IPS-15b (cell line): ENCODE results near the gene CELA1.
A peak's percentile ranks its signal among the peaks of the same experiment; 100 is the strongest.

ENCODE experiments used
- H3K27me3 ChIP-seq: one replicate; pipeline ENCODE4 v1.6.1; 2013; ENCODE audit warnings: low read length; ENCODE audit not compliant: control insufficient read depth, insufficient read depth
- H3K36me3 ChIP-seq: one replicate; pipeline ENCODE4 v1.6.1; 2013; ENCODE audit warnings: low read length; ENCODE audit not compliant: control insufficient read depth, insufficient read depth
- H3K4me1 ChIP-seq: one replicate; pipeline ENCODE4 v1.6.1; 2013; ENCODE audit warnings: mild to moderate bottlenecking, low read length; ENCODE audit not compliant: control insufficient read depth, insufficient read depth
- H3K4me3 ChIP-seq: one replicate; pipeline ENCODE4 v1.5.1; 2013; ENCODE audit warnings: low read depth, low read length
- H3K9ac ChIP-seq: one replicate; pipeline ENCODE4 v1.6.1; 2013; ENCODE audit warnings: low read depth, mild to moderate bottlenecking, low read length
- H3K9me3 ChIP-seq: one replicate; pipeline ENCODE4 v1.6.1; 2013; ENCODE audit warnings: mild to moderate bottlenecking, low read length; ENCODE audit not compliant: control insufficient read depth, insufficient read depth

The CELA1 gene

DNA sequence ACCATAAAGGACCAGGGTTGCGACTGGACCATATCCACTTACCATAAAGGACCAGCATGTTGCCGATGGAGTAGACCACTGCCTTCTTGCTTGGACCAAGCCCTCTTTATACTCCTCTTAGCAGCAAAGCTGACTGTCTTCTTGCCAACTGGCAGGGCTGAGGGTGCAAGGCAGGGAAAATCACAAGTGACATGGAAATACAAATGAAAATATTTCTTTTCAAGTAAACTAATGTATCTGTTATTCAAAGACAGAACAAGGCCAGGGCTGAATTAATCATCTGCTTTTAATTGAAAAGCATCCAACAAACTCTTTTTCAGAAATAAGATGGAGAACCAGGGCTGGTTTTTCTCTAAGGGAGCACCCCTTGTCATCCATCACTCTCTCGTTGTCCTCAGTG, at the start of gene CELA1:
Gene CELA1, minus strand, starts transcription at position 99 of the 400 bp plus-strand sequence. Its CDS starts 41 bp downstream, at position 58.
- Histone ChIP-seq H3K4me1 (peaks cover 2% of the 10 kb centered on the region), H3K27me3 (no peaks in the 10 kb centered on the region), H3K4me3 (no peak within 1 kb of the TSS), H3K9me3 (no peaks in the 10 kb centered on the region), H3K36me3 (no peaks in the 10 kb centered on the region), H3K9ac (no peak within 1 kb of the TSS)

DNA sequence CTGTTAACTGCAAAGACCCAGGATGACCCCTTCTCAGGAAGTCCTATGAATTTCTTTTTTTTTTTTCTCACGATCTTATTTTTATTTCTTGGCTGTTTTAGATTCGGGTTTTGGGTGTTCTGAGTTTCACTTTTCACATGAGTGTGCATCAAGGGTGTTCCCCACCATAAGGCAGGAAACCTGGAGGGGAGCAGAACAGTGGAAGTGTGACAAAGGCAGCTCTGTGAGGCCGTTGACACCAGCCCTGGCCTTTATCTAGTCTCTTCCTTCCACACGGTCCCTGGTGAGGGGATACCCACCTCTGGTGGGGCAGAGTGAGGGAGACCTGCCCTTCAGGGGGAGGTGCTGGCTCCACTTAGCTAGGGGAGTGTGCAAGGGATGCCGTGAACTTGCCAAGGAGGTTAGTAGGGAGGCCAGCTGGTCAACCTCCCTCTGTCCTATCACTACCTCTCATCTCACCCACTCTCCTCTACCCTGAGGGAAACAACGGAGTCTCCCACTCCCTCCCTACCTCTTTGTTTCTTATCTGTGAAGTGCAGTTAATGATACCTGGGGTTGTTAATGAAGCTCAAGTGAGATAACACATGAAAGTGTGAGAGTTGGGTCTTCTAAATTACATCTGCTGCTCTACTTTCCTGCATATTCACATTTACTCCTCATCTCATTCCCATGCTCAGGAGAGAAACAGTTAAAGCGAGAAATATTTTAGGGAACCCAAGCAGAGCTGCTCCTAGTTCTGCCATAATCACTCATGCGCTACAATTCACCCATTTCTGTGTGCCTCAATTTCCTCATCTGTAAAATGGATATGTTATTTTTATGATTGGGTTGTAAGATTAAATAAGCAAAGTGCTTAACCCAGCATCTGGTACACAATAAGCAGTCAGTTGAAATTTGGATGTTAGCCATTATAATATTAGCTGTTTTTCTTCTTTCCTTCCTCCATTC, 49.1 kb upstream of the CELA1 start:
- Histone ChIP-seq H3K9me3 (no peaks in the 10 kb centered on the region), H3K4me1 (peaks cover 5% of the 10 kb centered on the region), H3K4me3 (no peak overlapping the region), H3K36me3 (peaks cover 4% of the 10 kb centered on the region), H3K27me3 (no peaks in the 10 kb centered on the region), H3K9ac (no peak overlapping the region)

DNA sequence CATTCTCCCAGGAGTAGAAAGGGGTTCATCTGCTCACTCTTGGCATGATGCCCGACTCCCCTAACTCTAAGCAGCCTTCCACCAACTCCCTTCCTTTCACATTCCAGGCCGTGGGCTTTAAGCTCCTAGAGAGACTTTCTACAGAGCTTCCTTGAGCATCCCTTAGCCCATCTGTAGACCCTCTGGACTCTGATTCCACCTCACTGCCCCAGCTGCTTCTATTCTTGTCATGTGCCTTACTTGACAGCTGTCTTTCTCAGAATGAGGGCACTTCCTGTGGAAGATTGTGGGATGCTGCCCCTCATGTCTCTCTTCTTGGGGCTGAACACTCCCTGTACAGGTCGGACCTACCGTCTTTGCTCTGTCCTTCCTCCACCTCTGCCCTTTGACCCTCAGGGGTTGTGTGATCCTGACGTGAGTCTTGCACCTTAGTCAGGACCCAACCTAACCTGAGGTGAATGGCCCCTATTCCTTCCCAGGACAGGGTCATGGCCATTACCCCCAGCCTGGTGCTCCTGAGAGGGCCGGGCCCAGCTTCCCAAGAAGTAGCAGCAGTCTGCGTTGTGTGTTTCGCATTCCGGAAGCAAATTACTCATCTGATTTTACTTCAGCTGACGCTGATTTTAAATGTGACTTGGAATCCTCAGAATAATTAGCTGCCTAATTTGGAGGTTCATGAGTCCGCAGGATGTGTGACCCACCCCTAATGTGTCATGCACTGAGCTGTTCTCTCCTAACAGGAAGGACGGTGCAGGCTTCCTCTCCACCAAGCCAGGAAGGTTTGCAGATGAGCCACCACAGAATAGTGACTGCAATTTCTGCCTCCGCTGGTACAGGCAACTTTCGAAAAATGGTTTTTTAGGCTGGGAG, 47.4 kb upstream of the CELA1 start:
- peaks cover 7% of the 10 kb centered on the region for H3K4me1 ChIP-seq
- no peak overlapping the region for H3K4me3 ChIP-seq
- H3K36me3 ChIP-seq = peaks cover 4% of the 10 kb centered on the region
- no peaks in the 10 kb centered on the region for H3K27me3 ChIP-seq
- no peaks in the 10 kb centered on the region for H3K9me3 ChIP-seq
- no peak overlapping the region for H3K9ac ChIP-seq

DNA sequence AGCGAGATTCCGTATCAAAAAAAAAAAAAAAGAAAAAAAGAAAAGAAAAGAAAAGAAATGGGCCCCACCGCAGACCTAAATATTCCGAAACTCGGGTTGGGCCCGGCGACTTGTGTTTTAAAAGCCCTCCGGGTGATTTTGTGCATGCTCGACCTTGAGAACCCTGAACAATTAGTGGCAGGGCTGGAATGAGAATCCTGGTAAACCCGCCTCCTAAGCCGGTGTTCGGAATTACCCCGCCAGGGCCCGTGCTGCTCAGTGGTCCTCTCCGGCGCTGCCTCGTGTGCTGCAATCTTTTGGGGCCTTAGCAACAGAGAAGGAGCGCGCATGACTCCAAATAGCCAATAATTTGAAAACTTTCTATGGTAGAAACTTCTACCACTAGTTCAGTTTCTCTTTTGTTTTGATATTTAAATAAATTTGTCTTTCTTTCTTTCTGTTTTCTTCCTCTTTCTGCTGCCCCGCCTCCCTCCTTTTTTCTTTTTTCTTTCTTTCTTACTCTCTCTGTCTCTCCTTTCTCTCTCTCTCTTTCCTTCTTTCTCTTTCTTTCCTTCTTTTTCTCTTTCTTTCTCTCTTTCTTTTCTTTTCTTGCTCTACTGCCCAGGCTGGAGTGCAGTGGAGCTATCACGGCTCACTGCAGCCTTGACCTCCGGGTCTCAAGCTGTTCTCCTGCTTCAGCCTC, 46.2 kb upstream of the CELA1 start:
- no peak overlapping the region for H3K9ac ChIP-seq
- H3K27me3 ChIP-seq = no peaks in the 10 kb centered on the region
- peak overlapping the region; percentile 94 for H3K4me3 ChIP-seq
- H3K9me3 ChIP-seq = no peaks in the 10 kb centered on the region
- peaks cover 9% of the 10 kb centered on the region for H3K4me1 ChIP-seq
- H3K36me3 ChIP-seq = peaks cover 4% of the 10 kb centered on the region

DNA sequence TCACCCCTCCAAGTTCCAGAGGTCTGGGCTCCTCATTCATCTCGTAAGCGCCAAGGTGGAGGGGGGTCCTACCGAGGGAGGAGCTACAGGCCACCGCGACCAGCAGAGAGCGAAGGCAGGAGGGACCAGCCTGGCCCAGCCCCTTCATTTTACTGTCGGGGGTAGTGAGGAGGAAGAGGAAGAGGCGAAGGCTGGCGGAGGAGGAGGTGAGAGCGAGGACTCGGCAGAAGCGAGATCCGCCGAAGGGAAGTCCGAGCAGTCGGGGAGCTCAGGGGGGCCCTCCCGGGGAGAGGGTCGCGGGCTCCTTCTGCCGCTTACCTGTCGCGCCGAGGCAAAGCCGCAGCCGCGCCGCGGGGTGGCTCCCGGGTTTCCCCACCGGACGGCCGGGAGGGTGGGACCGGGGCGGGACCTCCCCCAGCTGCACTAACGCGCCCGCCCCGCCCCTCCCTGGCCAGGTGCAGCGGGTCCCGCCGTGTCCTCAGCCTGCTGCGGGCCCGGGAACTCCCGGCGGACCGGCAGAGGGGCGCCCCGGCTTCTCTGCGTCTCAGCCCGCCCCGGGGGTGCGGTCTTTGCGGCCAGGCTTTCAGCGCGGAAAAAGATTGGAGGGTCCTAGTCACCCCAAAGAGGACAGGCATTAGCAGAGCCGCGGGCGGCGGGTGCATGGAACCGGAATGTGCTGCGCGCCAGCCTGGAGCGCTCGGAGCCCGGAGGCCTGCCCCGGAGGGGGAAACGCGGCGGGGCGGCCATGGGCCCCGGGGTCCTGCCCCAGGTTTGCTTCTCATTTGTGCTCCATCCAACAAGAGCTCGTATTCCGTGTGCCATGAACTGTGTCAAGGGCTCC, 45.0 kb upstream of the CELA1 start, which contains the start of gene GALNT6:
Gene GALNT6, minus strand, starts transcription at position 124 of the 841 bp plus-strand sequence. CDS start 11,625 bp downstream, outside the sequence.
- Histone ChIP-seq H3K36me3 (peaks cover 4% of the 10 kb centered on the region), H3K9me3 (no peaks in the 10 kb centered on the region), H3K27me3 (no peaks in the 10 kb centered on the region), H3K9ac (peak within 1 kb of the TSS; percentile 87), H3K4me3 (peak within 1 kb of the TSS; percentile 94), H3K4me1 (peaks cover 9% of the 10 kb centered on the region)

DNA sequence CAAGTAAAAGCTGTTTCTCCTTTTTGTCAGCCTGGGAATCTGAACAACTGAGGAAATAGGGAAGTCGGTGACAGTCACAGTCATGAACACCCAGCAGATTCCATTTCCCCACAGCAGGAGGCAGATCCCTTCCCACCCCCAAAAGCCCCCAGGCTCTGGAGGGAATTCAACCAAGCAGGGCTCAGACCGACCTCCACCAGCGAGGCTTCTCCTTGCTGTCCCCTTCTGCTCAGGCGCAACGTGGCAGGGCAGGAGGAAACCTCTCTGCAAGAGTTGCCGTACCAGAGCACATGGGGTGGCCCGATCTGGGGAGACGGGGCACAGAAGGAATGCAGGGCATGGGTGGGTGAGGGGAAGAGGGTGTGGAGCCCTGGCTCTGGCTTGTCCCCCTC, 44.4 kb upstream of the CELA1 start:
- peak overlapping the region; percentile 87 for H3K9ac ChIP-seq
- peak overlapping the region; percentile 87 for H3K4me3 ChIP-seq
- no peaks in the 10 kb centered on the region for H3K9me3 ChIP-seq
- H3K27me3 ChIP-seq = no peaks in the 10 kb centered on the region
- H3K36me3 ChIP-seq = peaks cover 4% of the 10 kb centered on the region
- H3K4me1 ChIP-seq = peaks cover 9% of the 10 kb centered on the region

DNA sequence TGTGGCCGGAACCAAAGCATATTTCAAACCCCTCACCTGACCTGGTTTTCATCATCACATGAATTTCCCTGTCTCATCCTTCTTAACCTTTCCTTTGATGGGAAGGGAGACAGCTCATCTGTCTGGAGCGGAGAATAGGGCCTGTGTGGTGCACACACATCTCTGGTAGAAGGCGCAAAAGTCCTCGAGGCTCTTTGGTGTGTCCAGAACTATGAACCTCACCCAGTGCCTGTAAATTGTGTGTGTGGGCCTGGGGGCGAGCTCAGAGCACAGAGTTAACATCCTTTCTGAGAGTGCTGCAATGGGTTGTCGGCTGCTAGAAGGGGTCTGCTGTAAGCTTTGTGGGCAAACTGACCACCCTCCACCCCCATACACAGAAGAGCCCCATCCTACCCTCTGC, 44.0 kb upstream of the CELA1 start:
- Histone ChIP-seq H3K27me3 (no peaks in the 10 kb centered on the region), H3K4me1 (peaks cover 9% of the 10 kb centered on the region), H3K9ac (peak overlapping the region; percentile 87), H3K9me3 (no peaks in the 10 kb centered on the region), H3K36me3 (peaks cover 4% of the 10 kb centered on the region), H3K4me3 (peak overlapping the region; percentile 87)

DNA sequence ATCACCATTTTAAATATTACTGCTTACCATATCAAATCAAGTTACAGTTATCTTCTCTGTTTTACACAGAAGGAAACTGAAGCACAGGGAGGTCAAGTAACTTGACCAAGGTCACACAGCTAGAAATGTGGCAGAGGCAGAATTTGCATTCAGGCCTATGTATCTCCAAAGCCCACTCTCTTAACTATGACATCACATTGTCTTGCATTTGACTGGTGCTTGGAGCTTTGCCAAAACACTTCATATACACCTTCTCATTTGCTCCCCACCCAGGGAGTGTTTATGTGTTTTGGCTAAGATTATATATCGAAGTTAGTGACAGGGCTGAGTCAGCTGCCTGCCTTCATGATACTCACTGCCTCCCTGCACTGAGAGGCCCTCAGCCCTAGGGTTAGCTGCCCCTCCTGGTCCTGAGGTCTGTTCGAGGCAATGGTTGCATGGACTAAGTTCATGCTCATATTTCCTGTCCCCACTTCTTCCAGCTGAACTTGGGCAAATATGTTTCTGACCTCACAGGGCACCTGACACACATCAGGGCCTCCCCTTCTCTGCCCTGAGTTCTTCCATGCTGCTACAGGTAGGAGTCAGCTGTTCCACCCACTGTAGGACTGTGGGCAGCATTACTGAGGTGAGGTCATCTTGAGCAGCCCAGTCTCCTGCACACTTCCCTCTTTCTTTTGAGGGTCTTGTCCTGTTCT, 43.0 kb upstream of the CELA1 start:
- Histone ChIP-seq H3K4me1 (peaks cover 9% of the 10 kb centered on the region), H3K9ac (no peak overlapping the region), H3K27me3 (no peaks in the 10 kb centered on the region), H3K4me3 (no peak overlapping the region), H3K9me3 (no peaks in the 10 kb centered on the region), H3K36me3 (peaks cover 4% of the 10 kb centered on the region)

DNA sequence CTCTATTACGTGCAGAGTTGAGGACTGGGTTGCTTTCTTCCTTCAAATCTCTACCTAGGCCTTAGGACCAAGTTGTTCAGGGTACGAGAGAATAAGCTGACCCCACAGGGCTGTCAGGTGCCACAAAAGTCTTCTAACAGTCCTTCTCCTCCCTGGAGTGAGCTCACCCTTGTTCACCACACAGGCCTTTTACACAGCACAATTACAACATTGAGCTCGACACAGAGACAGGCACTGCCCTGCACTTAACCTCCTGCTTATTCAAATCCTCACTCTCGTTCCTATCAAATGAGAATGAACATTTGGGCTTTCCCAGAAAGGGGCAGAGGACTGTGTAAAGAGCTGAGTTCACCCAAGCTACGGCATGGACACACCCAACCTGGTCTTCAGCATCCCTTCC, 42.4 kb upstream of the CELA1 start:
- no peak overlapping the region for H3K4me3 ChIP-seq
- no peaks in the 10 kb centered on the region for H3K27me3 ChIP-seq
- no peak overlapping the region for H3K9ac ChIP-seq
- peaks cover 9% of the 10 kb centered on the region for H3K4me1 ChIP-seq
- H3K9me3 ChIP-seq = no peaks in the 10 kb centered on the region
- H3K36me3 ChIP-seq = peaks cover 4% of the 10 kb centered on the region

DNA sequence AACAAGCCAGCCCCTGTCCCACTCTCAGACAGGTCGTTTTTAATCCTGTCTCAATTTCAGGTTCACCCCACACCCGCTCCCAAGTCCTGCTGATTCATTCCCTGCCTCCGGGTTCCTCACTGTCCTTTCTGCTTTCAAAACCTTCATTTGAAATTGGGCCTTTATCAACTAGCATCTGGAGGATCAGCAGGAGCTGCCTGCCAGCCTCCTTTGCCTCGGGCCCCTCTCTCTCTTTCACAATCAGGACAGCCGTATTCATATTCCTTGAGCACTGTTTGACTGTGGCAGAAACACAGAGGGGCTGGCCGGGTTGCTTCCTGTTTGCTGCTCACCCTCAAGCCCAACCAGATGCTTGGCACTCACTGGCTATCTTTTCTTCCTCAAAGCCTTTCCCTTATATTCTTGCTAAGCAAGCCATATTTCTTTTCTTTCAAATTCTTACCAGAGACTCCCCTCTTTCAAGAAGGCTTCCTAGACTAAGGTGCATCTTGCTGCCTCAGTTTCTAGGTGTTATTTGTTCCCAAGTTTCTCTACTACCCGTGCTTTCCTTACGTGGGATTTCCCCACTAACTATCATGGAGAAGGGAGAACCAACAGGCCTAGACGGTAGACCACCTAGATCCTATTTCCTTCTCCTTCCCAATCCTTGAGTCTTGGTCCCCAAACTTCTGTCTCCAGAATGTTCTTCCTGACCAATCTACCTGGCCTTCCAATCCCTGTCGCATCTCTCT, 41.8 kb upstream of the CELA1 start:
- no peak overlapping the region for H3K9ac ChIP-seq
- H3K9me3 ChIP-seq = no peaks in the 10 kb centered on the region
- no peak overlapping the region for H3K4me3 ChIP-seq
- H3K4me1 ChIP-seq = peaks cover 13% of the 10 kb centered on the region
- peaks cover 1% of the 10 kb centered on the region for H3K36me3 ChIP-seq
- no peaks in the 10 kb centered on the region for H3K27me3 ChIP-seq
